Measurements from ENCODE around the gene GBX1. TPM values are rescaled to one million over a fixed set of nuclear protein-coding genes. Genes with fewer than 3 reads are reported as not detected.

GBX1 gene
- total RNA-seq, 1 experiment from 2014 or later, result not detected

DNA sequence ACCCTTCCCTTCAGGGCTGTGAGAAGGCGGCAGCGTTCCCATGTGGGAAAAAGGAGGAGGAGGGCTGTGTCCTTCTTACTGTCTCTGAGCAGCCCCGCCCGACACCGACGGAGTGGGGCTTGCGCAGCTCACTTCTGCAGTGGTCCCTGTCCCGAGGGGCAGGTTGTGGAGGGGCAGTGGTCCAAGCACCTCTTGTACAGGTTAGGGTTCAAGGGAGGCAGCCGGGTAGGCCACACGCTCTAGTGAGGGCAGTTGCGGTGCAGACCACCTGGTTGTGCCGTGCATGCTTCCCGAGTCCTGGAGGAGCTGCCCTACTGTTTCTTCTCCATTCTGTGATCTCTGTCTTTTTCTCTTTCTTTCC lies 48.5 kb downstream of the GBX1 start:
- TF ChIP-seq CTCF (IDR thresholded peaks at IDR 0.05; ENCODE audit: unreplicated experiment), result no peak
- H3K4me1 Mint-ChIP-seq (ENCODE audit: insufficient read depth, unreplicated experiment), result peaks cover 20% of the 10 kb centered on the region
- intact Hi-C loops (cut with micrococcal nuclease), result no loop called here
- POLR2A ChIA-PET, result no interaction called here
- CTCF ChIA-PET, result interaction anchor here (0.9 to 1.4 kb wide), 2 partner anchors 53 to 156 kb away, joined by 5 to 6 read pairs; no protein-coding TSS in a partner anchor
- H3K36me3 Mint-ChIP-seq (ENCODE audit: insufficient read depth, unreplicated experiment), result peaks cover 42% of the 10 kb centered on the region
- H3K27ac Mint-ChIP-seq (ENCODE audit: low read depth, unreplicated experiment), result peak overlapping the region; percentile 16
- H3K4me3 Mint-ChIP-seq (ENCODE audit: unreplicated experiment), result no peak overlapping the region
- BruUV-seq (replicated peaks), result no TSS peak
- no peaks in the 10 kb centered on the region for H3K9me3 Mint-ChIP-seq (ENCODE audit: unreplicated experiment)
- no peak for DNase-seq (ENCODE audit: unreplicated experiment)
- H3K27me3 Mint-ChIP-seq (ENCODE audit: insufficient read depth, unreplicated experiment), result no peaks in the 10 kb centered on the region

DNA sequence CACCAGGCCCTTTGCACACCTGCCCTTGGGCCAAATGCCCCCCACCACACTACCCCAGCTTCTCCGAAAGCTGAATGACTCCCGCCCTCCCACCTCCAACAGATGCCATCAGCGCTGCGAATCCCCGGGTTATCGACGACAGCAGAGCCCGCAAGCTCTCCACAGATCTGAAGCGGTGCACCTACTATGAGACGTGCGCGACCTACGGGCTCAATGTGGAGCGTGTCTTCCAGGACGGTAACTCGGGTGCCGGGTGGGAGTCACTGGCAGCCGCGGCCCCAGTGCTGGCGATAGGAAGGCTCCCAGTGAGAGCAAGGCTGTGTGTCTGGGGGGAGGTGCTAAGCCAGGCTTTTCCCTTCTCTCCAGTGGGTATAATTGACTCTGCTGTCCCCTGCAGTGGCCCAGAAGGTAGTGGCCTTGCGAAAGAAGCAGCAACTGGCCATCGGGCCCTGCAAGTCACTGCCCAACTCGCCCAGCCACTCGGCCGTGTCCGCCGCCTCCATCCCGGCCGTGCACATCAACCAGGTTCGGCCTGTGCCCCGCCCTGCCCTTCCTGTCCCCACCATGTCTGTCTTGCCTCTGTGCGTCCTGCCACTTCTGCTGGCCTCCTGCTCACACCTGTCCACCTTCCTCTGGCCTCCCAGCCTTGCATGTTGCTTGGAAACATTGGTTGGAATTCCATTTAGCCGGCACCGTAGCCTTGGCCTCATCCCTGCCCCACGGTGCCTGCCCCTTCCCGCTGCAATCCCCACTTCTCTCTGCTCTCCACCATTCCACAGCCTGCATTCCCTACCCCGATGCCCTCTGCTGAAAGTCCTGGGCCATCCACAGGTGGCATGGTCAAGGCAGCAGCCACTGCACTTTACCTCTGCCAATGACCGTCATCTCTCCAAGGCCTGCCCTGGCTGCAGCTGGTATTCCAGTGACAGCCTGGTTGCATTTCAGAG lies 49.1 kb downstream of the GBX1 start:
- H3K27me3 Mint-ChIP-seq (ENCODE audit: insufficient read depth, unreplicated experiment), result no peaks in the 10 kb centered on the region
- no peak for TF ChIP-seq CTCF (IDR thresholded peaks at IDR 0.05; ENCODE audit: unreplicated experiment)
- peaks cover 42% of the 10 kb centered on the region for H3K36me3 Mint-ChIP-seq (ENCODE audit: insufficient read depth, unreplicated experiment)
- H3K9me3 Mint-ChIP-seq (ENCODE audit: unreplicated experiment), result no peaks in the 10 kb centered on the region
- no peak overlapping the region for H3K27ac Mint-ChIP-seq (ENCODE audit: low read depth, unreplicated experiment)
- intact Hi-C loops (cut with micrococcal nuclease), result no loop called here
- CTCF ChIA-PET, result no interaction called here
- no peak overlapping the region for H3K4me3 Mint-ChIP-seq (ENCODE audit: unreplicated experiment)
- no peak for DNase-seq (ENCODE audit: unreplicated experiment)
- POLR2A ChIA-PET, result no interaction called here
- no TSS peak for BruUV-seq (replicated peaks)
- H3K4me1 Mint-ChIP-seq (ENCODE audit: insufficient read depth, unreplicated experiment), result peaks cover 22% of the 10 kb centered on the region

- peaks cover 43% of the 10 kb centered on the region for H3K36me3 Mint-ChIP-seq (ENCODE audit: insufficient read depth, unreplicated experiment)
- no peak for TF ChIP-seq CTCF (IDR thresholded peaks at IDR 0.05; ENCODE audit: unreplicated experiment)
- intact Hi-C loops (cut with micrococcal nuclease), result no loop called here
- no peak for DNase-seq (ENCODE audit: unreplicated experiment)
- H3K9me3 Mint-ChIP-seq (ENCODE audit: unreplicated experiment), result no peaks in the 10 kb centered on the region
- POLR2A ChIA-PET, result interaction anchor here (1.2 kb wide), 1 partner anchor 27 kb away, joined by 3 read pairs; no protein-coding TSS in a partner anchor
- no peaks in the 10 kb centered on the region for H3K27me3 Mint-ChIP-seq (ENCODE audit: insufficient read depth, unreplicated experiment)
- H3K4me3 Mint-ChIP-seq (ENCODE audit: unreplicated experiment), result no peak overlapping the region
- BruUV-seq (replicated peaks), result TSS peak; percentile 14
- peaks cover 28% of the 10 kb centered on the region for H3K4me1 Mint-ChIP-seq (ENCODE audit: insufficient read depth, unreplicated experiment)
- CTCF ChIA-PET, result interaction anchor here (0.5 kb wide), 1 partner anchor 323 kb away, joined by 3 read pairs; no protein-coding TSS in a partner anchor
- no peak overlapping the region for H3K27ac Mint-ChIP-seq (ENCODE audit: low read depth, unreplicated experiment)
Observed at GRCh38 chr7:151117565-151117964, 49.9 kb downstream of the GBX1 start.

DNA sequence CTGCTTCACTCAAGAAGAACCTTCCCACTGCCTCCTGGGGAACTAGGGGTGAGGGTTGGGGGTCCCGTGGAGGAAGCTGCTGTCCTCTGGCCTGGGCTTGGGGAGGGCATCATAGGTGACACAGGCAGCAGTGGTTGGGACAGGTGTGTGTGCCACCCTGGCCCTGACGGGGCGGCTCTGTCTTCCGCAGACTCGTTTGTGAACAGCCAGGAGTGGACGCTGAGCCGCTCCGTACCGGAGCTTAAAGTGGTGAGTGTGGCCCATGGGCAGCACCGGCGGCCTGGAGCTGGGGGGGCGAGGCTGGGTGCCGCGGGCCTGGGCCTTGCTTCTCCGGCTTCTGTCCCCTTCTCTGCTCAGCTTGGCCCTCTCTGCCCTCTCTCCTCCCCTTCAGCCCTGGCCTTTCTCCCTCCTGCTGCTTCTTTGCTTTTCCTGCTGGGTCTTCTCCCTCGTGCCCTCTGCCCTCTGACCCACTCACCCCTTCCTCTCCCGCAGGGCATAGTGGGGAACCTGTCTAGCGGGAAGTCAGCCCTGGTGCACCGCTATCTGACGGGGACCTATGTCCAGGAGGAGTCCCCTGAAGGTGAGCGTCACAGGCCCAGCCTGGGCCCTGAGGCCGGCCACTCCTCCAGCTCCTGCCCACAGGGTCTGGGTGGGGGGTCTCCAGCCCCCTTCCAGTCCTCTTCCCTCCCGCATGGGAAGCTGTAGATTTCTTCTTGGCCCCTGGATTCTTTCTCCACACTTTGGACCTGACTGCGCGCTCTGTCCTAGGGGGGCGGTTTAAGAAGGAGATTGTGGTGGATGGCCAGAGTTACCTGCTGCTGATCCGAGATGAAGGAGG lies 50.7 kb downstream of the GBX1 start:
- Mint-ChIP-seq H3K27ac (ENCODE audit: low read depth, unreplicated experiment) (peak overlapping the region; percentile 84), H3K36me3 (ENCODE audit: insufficient read depth, unreplicated experiment) (peaks cover 40% of the 10 kb centered on the region), H3K4me3 (ENCODE audit: unreplicated experiment) (peak overlapping the region; percentile 85), H3K27me3 (ENCODE audit: insufficient read depth, unreplicated experiment) (no peaks in the 10 kb centered on the region), H3K4me1 (ENCODE audit: insufficient read depth, unreplicated experiment) (peaks cover 28% of the 10 kb centered on the region), H3K9me3 (ENCODE audit: unreplicated experiment) (no peaks in the 10 kb centered on the region)
- CTCF ChIA-PET, result interaction anchor here (0.5 to 15.6 kb wide), 7 partner anchors 28 to 1883 kb away, joined by 3 to 315 read pairs (median 3); partner anchors contain the start of genes ABCB8, AGAP3 and TMUB1
- no TSS peak for BruUV-seq (replicated peaks)
- TF ChIP-seq CTCF (IDR thresholded peaks at IDR 0.05; ENCODE audit: unreplicated experiment), result no peak
- no peak for DNase-seq (ENCODE audit: unreplicated experiment)
- intact Hi-C loops (cut with micrococcal nuclease), result no loop called here
- POLR2A ChIA-PET, result interaction anchor here (0.6 to 8.4 kb wide), 16 partner anchors 7 to 575 kb away, joined by 3 to 128 read pairs (median 6); partner anchors contain the start of genes ABCB8, ABCF2, AGAP3 and CDK5
